Limb (tissue), 2 donors: ENCODE data around the gene TYW1B.
"Not testable (repeated sequence)": the region's sequence is repeated elsewhere in the genome, so short reads cannot be mapped to it uniquely, and the experiment has no call there.

Experiments
- DNase-seq, 2 donors: peaks; one replicate each; pipeline ENCODE4 v3.0.0-alpha.2; 2016; ENCODE audit errors: extremely low spot score in 2 of 2

The TYW1B gene

DNA sequence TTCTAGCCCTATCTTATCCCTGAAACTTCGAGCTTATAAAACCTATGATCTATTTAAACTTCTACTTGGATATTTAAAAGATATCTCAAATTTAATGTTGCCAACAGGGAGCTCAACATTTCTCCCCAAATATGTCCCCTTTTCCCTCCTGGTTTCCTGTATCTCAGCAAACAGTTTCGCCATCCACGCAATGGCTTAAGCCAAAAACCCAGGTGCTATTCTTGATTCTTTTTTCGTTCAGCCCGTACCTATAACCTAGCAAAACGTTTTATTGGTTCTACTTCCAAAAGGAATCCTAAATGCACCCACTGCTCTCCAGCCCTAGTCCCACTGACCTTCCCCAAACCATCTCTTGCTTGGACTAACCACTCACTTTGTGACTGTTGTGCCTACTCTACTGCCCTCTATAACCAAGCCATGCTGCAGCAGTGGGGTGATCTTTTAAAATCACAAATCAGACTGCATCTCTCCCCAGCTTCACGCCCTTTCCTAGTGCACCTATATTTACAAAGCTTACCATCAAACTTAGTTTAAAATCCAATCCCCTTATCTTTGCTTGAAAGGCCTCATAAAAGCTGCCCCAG, 201.5 kb downstream of the TYW1B start:
- DNase-seq = not testable (repeated sequence)

DNA sequence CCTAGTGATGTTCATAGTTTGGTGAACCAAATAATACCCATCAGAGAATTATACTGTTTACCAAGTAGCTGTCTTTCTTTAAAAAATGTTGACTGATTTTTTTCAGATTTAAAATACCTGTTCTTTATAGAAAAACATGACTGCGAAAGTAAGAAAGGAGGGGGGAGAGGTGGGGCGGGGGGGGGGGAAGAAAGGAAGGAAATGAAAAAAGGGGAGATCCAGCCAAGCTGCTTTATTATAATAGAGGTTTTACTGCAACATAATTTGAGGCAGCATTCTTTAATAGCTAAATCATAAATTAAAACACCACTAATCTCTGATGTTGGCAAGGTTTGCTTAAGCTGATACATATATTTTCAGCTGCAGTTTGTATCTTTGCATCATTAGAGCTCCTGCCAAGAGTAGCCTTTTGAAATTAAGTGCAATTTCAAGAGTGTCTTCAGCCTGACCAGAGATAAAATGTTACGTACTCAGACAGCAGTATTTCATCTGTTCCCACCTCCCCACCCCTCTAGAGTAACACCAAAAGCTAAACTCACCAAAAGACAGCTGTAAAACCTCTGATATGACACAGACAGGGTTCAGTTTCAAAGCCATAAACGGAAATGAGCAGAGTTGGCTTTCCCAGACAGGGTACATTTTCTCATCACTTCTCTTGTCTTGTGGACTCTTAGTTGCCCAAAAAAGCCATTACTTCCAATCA, 202.1 kb downstream of the TYW1B start:
- DNase-seq = not testable (repeated sequence)

DNA sequence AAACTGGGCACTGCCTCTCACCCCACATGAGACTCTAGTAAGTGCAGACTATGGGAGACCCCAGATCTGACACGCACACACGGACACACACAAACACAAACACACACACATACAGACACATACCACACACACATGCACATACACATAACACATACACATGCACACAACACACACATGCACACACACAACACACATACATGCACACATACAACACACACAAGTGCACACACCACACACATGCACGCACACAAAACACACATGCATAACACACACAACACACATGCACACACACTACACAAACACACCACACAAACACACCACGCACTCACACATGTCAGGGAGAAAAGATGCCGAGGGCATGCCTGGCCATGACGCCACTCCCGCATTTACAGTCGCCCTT, 205.5 kb downstream of the TYW1B start:
- DNase-seq = no peak

DNA sequence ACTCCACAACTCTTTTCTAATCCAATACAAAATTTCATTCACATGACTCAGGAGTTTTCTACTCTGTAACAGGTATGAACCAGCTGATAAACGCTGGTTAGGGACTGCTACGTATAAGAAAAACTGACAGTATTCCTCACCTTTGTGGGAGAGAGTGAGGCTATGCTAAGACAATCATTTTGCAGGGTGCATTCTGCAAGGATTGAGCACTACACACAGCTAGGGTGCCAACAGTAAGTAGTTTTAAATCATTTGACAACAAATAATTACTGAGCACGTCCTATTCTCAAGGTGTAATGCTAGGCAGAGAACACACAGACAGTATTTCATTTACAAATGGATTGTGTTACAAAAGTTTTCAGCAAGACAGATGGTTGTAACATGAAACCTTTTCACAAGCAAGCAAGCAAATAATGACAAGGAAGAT, 206.2 kb downstream of the TYW1B start:
- DNase-seq = not testable (repeated sequence)

DNA sequence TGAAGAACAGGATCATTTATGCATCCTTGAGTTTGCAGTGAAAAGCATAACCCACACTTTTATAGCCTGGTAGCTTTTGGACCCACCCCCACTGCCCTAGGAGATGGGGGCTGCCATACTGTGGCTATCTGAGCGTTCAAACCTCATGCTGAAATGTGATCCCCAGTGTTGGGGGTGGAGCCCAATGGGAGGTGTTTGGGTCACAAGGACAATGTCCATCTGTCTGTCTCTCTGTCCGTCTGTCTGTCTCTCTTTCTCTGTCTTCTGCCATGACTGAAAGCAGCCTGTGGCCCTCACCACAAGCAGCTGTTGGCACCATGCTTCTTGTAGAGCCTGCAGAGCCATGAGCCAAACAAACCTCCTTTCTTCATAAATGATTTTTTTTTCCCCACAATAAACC, 207.1 kb downstream of the TYW1B start:
- not testable (repeated sequence) for DNase-seq

DNA sequence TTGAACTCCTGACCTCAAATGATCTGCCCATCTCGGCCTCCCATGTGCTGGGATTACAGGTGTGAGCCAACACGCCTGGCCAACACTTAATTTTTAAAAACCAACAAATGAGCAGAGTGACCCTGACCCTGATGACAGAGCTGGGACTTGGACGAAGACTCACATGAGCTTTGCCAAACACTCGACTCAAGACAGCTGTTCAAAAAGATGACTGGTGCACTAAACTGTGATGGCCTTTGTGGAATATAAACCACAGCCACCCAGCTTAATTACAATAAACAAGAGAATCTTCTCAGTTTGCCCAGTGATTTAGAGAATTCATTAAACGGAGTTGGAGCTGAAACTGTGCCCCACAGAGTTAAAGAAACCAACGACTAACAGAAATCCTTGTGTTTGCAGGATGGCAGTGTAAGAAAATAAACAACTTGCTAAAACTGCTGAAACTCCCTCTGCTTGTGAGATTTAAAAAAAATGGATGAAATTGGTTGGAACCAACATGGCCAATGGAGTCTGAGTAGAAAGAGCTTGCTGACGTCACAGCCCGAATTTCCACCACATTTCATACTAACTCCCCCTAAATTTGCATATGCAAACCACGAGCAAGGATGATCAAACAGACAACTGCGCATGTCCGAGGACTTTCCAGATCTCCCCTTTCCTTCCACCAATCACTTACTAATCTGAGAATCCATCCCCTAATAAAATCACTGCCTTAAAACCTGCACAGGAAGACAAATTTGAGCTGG, 209.4 kb downstream of the TYW1B start:
- DNase-seq = not testable (repeated sequence)

DNA sequence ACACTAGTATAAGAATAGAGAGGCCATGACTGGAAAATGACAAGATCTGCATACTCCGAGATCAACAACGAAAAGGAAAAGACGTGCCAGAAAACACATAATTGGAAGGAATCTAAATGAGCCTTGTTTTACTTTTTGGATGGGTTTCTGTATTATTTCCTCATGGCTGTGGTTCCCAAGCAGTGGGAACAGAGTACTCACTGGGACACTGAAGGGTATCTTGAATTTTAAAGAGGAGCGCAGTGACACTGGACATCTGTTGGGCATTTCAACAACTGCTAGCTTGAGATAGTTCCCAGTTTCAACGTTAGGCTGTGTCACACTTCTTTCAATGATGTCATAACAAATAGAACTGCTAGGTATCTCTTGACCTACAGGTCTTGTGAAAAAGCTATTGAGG, 218.2 kb downstream of the TYW1B start:
- not testable (repeated sequence) for DNase-seq

DNA sequence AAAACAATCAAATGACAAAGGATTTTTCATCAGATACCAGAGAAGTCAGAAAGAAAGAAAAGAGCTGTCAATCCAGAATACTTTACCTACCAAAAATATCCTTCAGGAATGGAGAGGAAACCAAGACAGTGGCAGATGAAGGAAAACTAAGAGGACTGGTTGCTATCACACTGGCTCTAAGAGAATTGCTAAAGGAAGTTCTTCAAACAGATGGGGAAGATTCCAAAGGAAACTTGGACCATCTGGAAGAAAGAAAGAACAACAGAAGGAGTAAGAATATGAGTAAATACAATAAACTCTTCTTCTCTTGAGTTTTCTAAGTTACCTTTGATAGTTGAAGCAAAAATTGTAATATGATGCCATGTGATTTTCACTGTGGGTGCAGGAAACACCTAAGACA, 220.0 kb downstream of the TYW1B start:
- not testable (repeated sequence) for DNase-seq

DNA sequence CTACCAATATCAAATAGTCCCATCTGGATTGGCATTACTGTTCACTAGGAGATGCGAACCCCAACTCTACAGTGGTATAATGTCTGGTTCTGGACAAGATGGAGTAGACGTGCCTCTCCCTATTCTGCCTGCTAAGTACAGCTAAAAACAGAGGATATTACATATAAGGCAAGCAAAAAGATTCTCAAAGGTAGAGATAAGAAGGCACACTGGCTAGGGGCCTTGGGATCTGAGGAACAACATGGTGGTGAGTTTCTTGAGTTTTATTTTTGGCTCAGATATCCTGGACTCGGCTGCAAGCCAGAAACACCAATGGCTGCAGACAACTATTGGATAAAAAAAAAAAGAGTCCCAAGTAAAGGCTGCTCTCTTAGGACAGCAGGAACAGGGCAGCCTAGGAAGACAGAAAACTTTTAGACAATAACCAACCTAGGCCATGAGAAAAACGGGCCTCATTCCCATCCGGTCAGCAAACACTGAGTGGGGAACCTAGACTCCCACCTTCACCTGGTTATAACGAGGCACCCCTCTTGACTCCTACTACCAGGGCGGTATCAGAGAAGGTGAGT, 222.1 kb downstream of the TYW1B start:
- not testable (repeated sequence) for DNase-seq

DNA sequence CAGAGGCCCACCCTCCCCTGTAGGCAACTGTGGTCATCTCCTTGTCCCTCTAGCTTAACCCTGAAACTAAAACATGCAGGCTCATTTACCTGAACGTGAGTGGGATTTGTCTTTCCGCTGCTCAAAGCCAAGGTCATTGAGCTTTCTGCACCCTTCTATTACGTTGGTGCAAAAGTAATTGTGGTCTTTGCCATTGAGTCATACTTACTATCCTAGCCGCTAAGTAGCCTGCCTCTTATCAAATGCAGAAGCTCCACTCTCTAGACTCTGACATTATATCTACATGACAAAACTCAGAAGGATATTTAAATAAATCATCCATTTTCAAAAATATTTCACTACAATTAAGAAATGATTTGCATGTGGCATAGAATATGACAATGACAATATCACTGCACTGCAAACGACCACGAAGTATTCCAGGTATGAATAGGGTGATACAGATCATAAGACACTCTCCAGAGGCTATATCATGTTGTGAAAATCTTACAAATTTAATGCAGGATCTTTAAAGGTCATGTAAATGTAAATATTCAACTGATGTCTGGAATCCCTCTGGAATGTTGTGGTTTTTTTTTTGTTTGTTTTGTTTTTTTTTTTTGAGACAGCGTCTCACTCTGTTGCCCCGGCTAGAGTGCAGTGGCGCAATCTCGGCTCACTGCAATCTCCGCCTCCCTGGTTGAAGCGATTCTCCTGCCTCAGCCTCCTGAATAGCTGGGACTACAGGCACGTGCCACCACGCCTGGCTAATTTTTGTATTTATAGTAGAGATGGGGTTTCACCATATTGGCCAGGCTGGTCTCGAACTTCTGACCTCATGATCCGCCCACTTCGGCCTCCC, 223.0 kb downstream of the TYW1B start:
- DNase-seq = not testable (repeated sequence)

DNA sequence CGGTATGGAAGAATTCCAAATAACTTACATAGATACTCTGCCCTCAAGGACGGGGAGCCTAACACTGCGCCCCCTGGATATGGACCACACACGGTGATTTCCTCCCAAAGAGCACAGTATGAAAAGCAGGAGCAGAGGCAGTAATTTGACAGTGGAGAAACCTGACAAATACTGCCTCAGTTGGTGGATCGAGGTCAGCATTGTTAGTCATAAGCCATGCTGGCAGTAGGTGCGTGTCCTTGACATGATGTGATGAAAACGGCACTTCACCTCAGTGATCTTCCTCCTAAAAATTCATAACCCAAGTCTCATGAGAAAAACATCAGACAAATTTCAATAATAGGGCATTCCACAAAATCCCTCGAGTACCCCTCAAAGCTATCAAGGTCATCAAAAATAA, 224.5 kb downstream of the TYW1B start:
- not testable (repeated sequence) for DNase-seq

DNA sequence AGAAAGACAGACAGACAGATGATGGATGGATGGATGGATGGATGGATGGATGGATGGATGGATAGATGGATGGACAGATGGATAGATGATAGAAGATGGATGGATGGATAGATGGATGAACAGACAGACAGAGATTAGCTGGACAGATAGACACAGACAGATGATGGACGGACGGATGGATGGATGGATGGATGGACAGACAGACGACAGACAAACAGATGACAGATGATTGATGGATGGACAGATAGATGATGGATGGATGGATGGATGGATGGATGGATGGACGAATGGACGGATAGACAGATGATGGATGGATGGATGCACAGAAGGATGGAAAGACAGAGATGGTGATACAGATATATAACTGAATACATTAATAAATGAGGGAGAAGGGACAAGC, 224.9 kb downstream of the TYW1B start:
- DNase-seq = no peak

DNA sequence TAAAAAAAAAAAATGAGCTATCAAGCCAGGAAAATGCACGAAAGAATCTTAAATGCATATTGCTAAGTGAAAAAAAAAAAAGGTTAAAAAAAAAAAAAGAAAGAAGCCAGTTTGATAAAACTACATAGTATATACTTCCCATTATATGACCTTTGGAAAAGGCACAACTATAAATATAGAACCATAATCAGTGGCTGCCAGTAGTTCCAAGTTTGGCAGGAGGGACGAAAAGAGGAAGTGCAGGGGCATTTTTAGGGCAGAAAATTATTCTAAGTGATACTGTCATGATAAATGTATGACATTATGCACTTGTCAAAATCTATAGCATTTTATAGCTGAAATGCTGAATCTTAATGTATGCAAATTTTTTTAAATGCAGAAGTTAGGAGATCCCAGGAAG, 226.3 kb downstream of the TYW1B start:
- DNase-seq = not testable (repeated sequence)

DNA sequence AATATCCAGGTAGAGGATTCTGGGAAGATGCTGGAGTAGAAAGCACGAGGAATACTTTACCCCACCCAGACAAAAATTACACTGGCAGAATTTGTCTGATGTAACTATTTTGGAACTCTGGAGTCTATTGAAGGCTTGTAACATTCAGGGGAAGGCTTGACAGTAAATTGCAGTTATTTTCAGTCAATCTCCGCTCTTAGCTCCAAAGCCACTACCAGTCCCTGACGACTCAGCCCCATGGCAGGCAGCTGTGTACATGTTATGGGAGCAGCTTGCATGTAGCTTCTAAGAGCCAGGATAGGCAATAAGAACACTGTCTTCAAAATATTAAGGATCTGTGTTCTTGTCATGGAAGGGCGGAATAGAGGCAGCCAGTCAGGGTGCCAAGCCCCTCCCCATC, 238.0 kb downstream of the TYW1B start:
- DNase-seq = not testable (repeated sequence)

DNA sequence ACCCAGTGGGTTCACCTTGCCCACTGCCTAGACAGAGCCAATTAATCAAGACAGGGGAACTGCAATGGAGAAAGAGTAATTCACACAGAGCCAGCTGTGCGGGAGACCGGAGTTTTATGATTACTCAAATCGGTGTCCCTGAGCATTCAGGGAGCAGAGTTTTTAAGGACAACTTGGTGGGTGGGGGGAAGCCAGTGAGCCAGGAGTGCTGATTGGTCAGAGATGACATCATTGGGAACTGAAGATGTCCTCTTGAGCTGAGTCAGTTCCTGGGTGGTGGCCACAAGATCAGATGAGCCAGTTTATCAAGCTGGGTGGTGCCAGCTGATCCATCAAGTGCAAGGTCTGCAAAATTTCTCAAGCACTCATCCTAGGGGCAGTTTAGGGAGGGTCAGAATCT, 240.7 kb downstream of the TYW1B start:
- DNase-seq = not testable (repeated sequence)

DNA sequence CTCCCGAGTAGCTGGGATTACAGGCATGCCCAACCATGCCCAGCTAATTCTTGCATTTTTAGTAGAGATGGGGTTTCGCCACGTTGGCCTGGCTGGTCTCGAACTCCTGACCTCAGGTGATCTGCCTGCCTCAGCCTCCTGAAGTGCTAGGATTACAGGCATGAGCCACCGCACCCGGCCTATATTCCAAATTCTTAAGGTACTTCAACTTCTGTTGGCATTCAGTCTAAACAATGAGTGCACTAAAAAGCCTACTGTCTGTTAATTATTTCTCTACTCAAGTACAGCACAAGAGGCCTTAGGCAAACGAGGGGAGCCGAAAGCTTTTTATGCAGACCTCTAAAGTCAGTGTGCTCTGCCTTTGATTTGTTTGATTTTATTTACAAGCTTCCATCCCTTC, 243.4 kb downstream of the TYW1B start:
- DNase-seq = not testable (repeated sequence)

DNA sequence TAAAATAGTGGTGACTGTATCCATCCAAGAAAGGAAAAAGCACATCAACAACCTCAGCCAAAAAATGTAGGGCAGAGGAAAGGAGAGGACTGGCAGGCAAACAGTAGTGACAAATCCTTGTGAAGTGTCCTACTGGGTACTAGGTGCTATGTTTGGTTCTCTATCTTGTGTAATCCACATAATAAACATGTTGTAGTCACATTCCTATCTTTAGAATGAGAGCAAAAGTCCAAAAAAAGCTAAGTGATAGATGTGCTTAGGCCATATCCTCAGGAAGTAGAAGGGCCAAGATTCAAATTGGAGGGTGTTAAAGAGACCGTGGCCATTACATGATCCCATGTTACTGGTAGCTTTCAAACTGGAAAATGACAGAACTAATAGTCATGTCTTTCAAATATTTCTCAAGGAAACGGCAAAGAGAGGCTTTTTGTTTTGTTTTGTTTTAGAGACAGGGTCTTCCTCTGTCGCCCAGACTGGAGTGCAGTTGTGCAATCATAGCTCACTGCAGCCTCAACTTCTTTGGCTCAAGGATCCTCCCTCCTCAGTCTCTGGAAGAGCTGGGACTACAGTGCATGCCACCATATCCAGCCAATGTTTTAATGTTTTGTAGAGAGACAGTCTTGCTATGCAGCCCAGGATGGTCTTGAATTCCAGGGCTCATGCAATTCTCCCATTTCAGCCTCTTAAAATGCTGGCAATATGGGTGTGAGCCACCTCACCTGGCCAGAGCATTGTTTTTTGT, 244.2 kb downstream of the TYW1B start:
- DNase-seq = not testable (repeated sequence)

DNA sequence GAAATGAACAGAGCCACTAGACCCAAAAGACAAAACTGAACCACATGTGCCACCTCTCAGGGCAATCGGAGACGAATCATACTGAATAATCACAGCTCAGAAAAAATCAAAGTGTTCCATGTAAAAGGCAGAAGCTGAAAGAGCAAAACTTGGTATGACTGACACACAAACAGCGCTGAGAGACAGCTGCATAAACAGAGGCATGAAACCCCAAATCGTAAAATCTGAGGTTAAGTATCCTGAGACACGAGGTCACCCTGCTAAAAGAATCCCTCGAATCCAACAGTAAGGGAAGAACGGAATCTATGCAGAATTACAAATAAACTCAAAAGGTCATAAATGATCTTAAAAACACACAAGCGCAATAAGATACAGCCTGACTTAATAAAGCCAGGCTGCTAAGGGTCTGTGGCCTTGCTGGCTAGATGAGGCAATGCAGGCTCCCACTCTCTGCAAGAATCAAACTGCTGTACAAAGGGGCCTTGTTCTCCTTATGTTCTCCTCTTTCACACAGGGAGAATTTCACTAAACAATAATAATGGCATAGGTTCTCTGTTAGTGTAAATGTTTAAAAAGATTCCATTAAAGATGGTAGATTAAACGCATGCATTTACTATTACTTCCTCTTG, 247.7 kb downstream of the TYW1B start:
- DNase-seq = not testable (repeated sequence)

DNA sequence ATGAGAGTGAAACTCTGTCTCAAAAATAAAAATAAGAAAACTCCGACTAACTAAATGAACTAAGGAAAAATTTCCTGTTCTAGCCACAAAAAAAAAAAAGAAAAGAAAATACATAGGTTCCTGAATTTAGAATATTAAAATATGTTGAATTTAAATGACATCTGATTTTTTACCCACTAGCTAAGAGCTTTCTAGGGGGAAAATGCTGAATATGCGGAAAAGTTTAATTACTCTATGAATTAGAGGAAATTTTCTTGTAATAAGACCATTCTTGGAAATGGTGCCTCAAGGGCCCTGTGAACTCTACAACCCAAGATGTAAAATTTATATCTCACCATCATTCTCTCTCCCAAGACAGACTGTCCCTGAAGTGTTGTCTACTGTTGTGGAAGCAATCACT, 250.9 kb downstream of the TYW1B start:
- DNase-seq = no peak

DNA sequence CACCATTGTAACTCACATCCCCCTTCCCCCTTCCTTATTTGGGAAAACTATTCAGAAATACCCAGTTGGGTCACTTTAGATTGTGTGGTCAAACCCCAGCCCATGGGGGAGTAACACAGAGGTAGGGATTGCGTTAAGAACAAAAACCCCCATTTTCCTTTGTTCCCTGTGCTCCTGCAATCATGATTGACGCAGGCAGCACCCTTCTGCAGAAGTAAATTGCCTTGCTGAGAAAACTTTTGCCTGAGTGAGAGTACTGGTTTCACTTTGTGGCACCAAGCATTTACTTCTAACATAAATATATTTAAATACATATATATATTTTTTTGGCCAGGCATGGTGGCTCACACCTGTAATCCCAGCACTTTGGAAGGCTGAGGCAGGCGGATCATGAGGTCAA, 266.0 kb downstream of the TYW1B start:
- not testable (repeated sequence) for DNase-seq
